Measurements from ENCODE around the gene PRKCI.
"Not testable (repeated sequence)": the region's sequence is repeated elsewhere in the genome, so short reads cannot be mapped to it uniquely, and the experiment has no call there.

GRCh38 chr3:170206164-170206762, 16.0 kb upstream of the PRKCI start:
- TF ChIP-seq CTCF (IDR thresholded peaks at IDR 0.05; ENCODE audit: borderline replicate concordance, extremely low read depth, low read length, poor library complexity, severe bottlenecking); EZH2 (IDR thresholded peaks at IDR 0.05; ENCODE audit: borderline replicate concordance, low read depth, low read length, severe bottlenecking): not testable (repeated sequence)

All from DND-41 (cell line).